GM19035 (cell line): ENCODE data around the gene SLC37A2.

Experiments
- ATAC-seq: cut with Tn5 transposase; IDR thresholded peaks from one replicate; pipeline ENCODE4 v1.9.1; 2021; ENCODE audit not compliant: unreplicated experiment

Gene SLC37A2

GRCh38 chr11:125108469-125108868 lies 45.4 kb downstream of the SLC37A2 start:
- ATAC-seq: no peak

- no peak for ATAC-seq
Measured at GRCh38 chr11:125110506-125110905, 47.4 kb downstream of the SLC37A2 start.

- ATAC-seq: no peak
Measured at GRCh38 chr11:125111001-125111342, 47.9 kb downstream of the SLC37A2 start.

- ATAC-seq: peak; percentile 98
Measured at GRCh38 chr11:125111343-125112207, 48.5 kb downstream of the SLC37A2 start, which contains the start of gene TMEM218. TSS of gene TMEM218 (minus strand) at chr11:125111626. CDS start at chr11:125102241, 9,385 bp downstream.

GRCh38 chr11:125112208-125112604 lies 49.1 kb downstream of the SLC37A2 start:
- no peak for ATAC-seq

GRCh38 chr11:125114518-125114917 lies 51.4 kb downstream of the SLC37A2 start:
- no peak for ATAC-seq

- ATAC-seq: no peak
Measured at GRCh38 chr11:125117429-125117828, 54.3 kb downstream of the SLC37A2 start.

GRCh38 chr11:125123194-125123946 lies 60.3 kb downstream of the SLC37A2 start:
- no peak for ATAC-seq

- peak; percentile 62 for ATAC-seq
Measured at GRCh38 chr11:125123947-125124617, 61.0 kb downstream of the SLC37A2 start.

GRCh38 chr11:125124618-125124992 lies 61.5 kb downstream of the SLC37A2 start:
- ATAC-seq: no peak

- ATAC-seq: no peak
Measured at GRCh38 chr11:125128450-125128849, 65.3 kb downstream of the SLC37A2 start.

- ATAC-seq: no peak
Measured at GRCh38 chr11:125129316-125129993, 66.3 kb downstream of the SLC37A2 start.

GRCh38 chr11:125132071-125132470 lies 69.0 kb downstream of the SLC37A2 start:
- no peak for ATAC-seq

GRCh38 chr11:125132596-125132995 lies 69.5 kb downstream of the SLC37A2 start:
- no peak for ATAC-seq

- ATAC-seq: no peak
Measured at GRCh38 chr11:125136001-125136400, 72.9 kb downstream of the SLC37A2 start.

GRCh38 chr11:125138966-125139365 lies 75.9 kb downstream of the SLC37A2 start:
- no peak for ATAC-seq

- no peak for ATAC-seq
Measured at GRCh38 chr11:125139778-125140177, 76.7 kb downstream of the SLC37A2 start.
